ENCODE results near the gene RBP3. TPM values are rescaled to one million over a fixed set of nuclear protein-coding genes. Genes with fewer than 3 reads are reported as not detected.

RBP3 gene
- total RNA-seq, 1 donor from 2014 or later, result not detected

DNA sequence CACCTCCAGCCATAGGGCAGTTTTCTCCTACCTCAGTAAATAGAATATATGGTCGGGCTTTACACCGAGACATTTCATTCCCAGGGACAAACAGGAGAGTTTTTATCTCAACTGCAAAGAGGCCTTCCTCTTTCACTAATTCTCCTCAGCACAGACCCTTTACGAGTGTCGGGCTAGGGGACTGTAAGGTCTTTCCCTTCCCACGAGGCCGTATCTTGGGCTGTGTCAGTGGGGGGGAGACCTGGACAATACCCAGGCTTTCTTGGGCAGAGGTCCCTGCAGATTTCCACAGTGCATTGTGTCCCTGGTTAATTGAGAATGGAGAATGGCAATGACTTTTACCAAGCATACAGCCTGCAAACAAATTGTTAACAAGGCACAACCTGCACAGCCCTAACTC lies 49.1 kb downstream of the RBP3 start:
- no peak for DNase-seq (ENCODE audit: low read depth in 2 of 2)

DNA sequence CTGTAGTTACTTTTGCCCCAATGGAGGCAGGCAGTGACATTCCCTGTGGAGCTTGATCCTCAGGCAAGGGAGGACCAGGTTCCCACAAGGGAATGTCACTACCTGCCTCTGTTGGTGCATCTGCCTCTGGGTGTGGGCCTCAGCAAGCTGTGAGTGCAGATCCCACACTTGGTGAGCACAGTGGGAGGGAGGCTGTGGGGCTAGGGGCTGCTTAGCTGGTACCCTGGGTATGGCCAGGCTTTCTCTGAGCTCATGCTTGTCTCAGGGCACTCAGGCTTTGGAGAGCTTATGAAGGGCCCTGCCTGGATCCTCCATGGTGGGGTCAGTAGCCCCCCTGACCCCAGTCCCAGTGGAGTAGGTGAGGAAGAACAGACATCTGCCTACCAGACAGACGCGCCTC lies 52.1 kb downstream of the RBP3 start:
- DNase-seq (ENCODE audit: low read depth in 2 of 2), result no peak

DNA sequence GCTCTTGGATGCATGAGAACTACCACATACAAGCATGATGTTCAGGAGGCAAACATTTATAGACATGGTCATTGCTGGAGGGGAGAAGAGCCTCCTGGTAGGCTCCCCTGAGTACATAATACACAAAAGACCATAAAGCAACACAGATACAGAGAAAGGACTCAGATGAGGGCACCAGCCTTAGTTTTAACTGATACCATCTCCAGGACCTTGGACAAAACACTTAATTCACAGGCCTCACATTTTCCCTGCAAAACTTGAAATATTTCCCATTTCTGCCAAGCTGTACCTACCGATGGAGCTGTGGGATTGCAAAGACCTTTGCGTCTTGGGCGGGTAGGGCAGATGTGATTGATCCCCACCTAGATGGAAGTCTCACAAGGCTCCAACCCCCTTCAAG lies 52.6 kb downstream of the RBP3 start:
- DNase-seq (ENCODE audit: low read depth in 2 of 2), result no peak

DNA sequence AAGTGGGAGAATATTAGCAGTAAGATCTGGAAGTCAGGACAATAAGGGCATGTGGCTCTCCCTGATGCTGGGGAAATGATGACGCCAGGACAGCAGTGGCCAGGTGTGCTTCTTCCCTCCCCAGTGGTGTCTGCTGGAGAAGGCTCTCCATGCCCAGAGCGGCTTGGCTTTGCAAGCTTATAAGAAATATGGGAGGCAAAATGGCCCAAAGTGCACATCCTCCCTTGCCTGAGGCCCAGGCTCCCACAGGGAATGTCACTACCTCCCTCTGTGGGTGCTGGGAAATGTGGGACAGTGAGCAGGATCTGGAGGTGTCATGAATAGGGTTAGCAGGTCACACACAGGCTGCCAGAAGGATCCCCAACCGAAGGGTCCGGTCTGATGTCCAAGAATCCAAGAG lies 53.0 kb downstream of the RBP3 start:
- DNase-seq (ENCODE audit: low read depth in 2 of 2), result no peak

DNA sequence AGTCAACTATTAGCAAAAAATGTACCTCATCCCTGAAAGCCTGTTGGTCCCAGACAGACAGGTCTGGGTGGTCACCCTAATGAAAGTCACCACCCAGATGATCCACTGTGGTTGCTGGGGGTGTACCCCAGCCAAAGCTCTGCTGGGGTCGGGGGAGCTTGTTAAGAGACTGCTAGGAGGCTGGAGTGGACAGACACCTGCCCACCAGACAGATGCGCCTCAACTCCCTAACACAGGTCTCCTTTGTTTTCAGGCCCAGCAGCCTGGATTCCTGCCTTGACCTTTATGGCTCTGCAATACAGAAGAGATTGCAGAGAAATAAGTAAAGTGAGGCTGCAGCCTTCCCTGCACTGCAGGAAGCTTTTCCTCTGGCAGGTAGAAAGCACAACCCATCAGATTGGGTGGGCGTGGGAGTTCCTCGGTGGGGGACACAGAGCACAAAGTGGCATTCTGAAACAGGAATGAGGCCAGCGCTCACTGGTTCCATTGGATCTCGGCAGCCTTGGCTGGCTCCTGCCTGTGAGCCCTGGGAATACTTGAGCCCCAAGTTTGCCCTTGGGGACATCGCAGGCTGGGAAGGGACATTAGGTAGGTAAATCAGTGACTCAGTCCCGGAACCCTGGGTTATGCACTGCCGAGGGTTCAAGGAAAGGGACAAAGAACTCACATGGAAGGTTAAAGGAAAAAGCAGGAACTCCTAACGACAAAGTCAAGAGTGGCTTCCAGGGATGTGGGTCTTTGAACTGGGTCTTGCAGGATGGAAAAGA lies 53.9 kb downstream of the RBP3 start:
- DNase-seq (ENCODE audit: low read depth in 2 of 2), result no peak

DNA sequence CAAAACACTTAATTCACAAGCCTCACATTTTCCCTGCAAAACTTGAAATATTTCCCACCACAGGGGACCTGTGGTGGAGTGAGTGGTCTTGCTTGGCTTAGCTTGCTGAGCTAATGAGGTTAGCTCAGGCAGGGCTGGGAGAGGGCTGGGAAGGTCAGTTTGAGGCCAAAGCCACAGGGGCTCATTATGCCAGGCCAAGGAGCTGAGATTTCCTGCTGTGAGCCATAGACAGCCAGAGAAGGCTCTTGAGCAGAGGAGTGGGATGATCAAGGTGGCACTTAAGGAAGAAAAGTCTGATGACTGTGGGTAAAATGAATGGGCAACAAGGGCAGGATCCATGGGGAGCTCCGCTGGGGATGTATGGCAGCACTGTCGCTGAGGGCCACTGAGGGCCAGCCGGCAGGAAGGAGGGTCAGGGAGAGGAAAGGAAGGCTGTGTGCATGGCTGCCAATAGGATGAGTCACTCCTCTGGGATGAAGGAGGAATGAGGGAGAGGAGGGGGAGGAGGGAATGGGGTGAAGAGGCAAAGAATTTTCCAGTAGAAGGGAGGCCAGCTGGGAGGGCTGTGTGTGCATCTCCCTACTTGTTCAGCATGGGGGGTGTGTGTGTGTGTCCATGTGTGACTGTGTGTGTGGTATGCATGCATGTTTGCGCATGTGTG lies 54.6 kb downstream of the RBP3 start:
- peak; percentile 79 to 88 for DNase-seq (ENCODE audit: low read depth in 2 of 2)

DNA sequence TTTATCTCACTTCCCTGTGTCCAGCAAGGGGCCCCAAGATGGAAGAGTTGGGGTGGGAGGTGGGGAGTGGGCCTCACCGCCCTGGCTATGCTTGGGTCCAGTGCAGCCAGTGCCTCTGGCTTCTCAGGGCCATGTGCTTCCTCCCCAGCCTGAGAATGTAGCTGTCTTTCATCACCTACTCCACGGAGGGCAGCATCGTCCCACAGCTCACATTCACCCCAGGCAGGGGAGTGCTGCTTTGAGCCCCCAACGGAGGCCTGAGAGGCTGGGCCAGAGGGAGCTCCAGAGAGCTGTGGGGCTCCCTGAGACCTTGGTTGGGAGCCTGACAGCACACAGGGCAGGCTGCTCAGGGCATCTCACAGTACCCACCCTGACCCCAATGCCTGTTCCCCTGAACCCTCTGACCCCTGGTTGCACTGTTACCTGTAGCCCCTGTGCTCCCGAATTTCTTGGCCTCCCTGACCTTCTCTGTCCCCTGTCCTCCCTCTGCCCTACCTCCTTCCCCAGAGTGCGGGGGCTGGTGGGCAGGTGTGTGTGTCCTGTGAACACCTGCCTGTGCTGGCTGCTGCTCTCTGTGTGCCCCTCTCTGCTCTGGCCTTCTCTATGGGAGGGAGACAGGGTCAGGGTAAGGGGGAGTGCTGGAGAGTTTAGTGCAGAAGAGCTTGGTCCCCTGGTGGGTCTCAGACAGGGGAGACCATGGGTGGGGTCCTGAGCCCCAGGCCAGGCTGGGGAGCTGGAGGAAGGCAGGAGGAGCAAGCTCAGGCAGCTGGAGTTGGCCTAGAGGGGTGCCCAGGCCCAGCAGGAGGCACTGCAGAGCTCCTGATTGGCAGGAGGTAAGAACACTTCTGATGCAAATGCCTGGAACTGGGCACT lies 55.5 kb downstream of the RBP3 start:
- DNase-seq (ENCODE audit: low read depth in 2 of 2), result peak in 1 of 2 donors; percentile 13

DNA sequence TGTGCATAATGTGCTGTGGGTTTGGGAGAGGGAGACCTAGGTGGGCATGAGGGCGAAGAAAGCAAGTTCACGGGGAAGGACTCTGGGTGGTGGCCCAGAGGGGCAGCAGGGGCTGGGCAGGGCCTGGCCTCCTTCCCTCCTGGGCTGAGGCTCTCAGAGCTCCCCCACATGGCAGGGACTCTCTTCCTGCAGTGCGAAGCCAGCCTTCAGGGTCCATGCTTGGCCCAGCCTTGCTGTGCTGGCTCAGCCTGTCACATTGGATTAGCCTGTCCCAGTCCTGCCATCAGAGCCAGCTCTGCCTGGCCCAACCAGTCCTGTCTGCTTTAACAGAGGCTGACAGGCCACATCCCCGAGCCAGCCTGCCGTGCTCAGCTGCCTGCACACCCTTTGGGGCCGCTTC lies 56.3 kb downstream of the RBP3 start:
- no peak for DNase-seq (ENCODE audit: low read depth in 2 of 2)

DNA sequence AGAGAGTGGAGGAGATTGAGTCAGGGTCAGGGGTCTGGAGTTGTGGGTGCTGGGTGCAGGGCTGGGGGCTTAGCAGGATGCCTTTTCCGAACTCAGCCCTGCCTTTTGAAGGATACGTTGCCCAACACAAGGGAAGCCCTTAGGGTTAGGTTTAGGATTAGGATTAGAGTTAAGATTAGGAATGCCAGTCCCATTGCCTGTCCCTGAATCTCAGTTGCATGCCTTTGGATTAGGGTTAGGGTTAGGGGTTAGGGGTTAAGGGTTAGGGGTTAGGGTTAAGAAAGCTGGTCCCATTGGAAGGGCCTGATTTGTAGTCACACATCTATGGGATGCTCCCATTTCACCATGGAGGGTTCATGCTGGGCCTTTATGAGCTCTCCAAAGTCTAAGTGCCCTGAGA lies 56.8 kb downstream of the RBP3 start:
- no peak for DNase-seq (ENCODE audit: low read depth in 2 of 2)

DNA sequence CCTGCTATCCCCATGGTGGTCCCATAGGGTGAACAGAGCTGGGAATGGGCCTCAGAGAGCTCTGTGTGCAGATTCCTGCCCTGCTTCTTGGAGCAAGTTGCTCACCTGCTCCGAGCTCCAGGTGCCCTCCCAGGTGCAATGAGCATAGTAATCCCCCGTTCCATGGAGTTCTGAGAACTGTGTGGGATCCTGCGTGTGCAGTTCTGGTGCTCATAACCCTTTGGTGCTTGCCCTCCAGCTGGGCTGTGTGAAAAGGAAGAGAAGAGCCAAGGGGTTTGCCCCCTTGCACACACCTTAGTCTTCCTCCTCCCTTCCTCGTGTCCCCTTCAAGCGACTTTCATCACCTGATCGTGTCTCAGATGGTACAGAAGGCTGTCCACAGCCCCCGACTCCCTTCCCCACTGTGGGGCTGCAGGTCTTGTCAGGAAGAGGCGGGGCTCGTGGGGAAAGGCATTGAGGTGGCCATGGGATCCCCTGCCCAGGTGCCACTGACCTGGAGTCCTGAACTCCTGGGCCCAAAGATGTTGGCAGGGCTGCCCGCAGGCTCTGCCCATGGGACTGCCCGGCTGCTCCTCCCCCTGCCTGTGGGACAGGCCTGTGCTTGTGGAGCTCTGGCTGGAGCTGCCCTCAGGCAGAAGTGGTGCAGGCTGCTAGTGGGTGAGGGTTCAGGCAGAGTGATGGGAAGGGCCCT lies 57.8 kb downstream of the RBP3 start:
- DNase-seq (ENCODE audit: low read depth in 2 of 2), result no peak

DNA sequence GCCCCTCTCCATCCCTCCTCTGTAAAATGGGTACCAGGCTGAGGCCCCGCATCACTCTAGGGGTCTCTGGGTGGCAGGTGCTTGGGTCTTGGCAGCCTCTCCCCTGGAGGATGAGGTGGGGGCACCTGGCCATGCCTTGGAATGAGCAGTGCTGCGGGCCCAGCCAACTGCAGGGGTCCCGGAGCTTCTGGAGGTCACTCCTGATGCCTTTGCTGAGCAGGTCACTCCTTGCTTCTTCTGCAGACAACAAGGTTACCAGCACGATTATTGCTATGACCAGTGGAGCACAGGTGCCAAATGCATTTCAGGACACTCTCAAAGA lies 58.3 kb downstream of the RBP3 start:
- no peak for DNase-seq (ENCODE audit: low read depth in 2 of 2)

DNA sequence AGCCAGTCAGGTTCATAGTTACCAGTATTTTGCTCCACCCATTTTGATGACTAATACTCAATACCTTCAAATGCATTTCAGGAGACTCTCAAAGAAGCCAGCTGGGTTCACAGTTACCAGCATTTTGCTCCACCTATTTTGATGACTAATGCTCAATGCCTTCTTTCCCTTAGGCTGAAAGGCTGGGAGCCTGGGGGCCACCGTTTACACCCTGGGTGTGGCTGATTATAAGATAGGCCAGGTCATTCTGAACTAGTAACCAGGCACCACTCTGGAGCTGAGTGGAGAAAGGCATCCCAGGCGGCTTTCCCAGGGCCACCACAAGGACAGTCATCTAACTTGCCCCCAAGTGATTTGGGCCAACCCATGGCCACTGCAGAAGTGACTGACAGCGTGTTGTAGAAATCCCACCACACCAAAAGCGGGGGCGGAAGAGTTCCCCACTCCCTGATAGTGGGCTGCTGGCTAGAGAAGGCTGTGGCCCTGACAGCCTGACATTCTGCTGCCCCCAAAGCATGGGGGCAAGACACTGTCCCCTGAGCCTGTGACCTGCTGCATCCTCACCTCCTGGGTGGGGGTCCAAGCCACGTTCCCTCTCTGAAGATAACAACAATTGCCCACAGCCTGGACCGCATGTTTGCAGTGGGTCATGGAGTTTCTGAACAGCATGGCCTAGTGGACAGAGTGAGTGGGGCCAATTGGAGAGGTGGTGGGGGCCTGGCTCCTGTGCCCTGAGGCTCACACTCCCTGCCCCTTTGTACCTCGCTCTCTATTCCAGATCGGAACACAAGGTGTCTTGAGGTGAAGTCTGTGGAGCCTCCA lies 58.9 kb downstream of the RBP3 start:
- peak in 1 of 2 donors; percentile 34 for DNase-seq (ENCODE audit: low read depth in 2 of 2)

Other genes with a start within 250 kb of the RBP3 start
- under 0.01 TPM in 1 of 2 replicates, not detected in the other for gene GDF10, start 48.2 kb upstream of the RBP3 start, total RNA-seq
- not detected in 2 replicates for gene GDF2, start 25.9 kb upstream of the RBP3 start, total RNA-seq
- under 0.01 TPM in 2 replicates for gene ZNF488, start 35.9 kb downstream of the RBP3 start, total RNA-seq
- gene ANXA8, start 135.8 kb downstream of the RBP3 start, total RNA-seq, result under 0.01 TPM in 1 of 2 replicates, not detected in the other
- gene FAM25G, start 143.3 kb downstream of the RBP3 start, total RNA-seq, result not detected in 2 replicates
- 0.65 and 0.79 TPM in 2 replicates for gene AGAP9, start 175.3 kb downstream of the RBP3 start, total RNA-seq

Data from lung microvascular endothelial cell (primary cell).